A549 (cell line): ENCODE results near the gene WIPF3. TPM values are rescaled to one million over a fixed set of nuclear protein-coding genes. Genes with fewer than 3 reads are reported as not detected.
A peak's percentile ranks its signal among the peaks of the same experiment; 100 is the strongest.

ENCODE experiments used
- ATAC-seq, 2 experiments: fragments of 200-7000 bp in 1 of 2; fragments of >200 bp in 1 of 2; cut with Nextera tagmentation in 1 of 2; cut with Tn5 transposase in 1 of 2; 3 replicates each; pipeline versions ENCODE4 v1.8.0 to v1.9.1; 2018 to 2020; ENCODE audit warnings: mild to moderate bottlenecking in 1 of 2, moderate library complexity in 1 of 2
- CTCF ChIA-PET: fragments of 300-600 bp; sonication (Branson Sonifier 250); formaldehyde crosslinking; extraction: SDS; loops from one replicate; lab custom pipeline; 2021; ENCODE audit warnings: antibody characterized with exemption, inconsistent platforms; lab: Yijun Ruan, JAX
- POLR2A ChIA-PET: fragments of 350-600 bp; formaldehyde crosslinking; extraction: SDS; loops from one replicate; lab custom pipeline; 2021; ENCODE audit warnings: antibody characterized with exemption, inconsistent platforms; lab: Yijun Ruan, JAX
- DNase-seq, 2 experiments: peaks; one replicate each; pipeline versions ENCODE4 v3.0.0 to v3.0.0-alpha.2; 2011 to 2016; ENCODE audit warnings: low read depth in 1 of 2, low spot score in 1 of 2
- FAIRE-seq: peaks from 2 replicates; lab custom pipeline; 2011; peaks lifted over from hg19 to GRCh38; lab: Jason Lieb, UNC
- H3K27ac ChIP-seq, 2 experiments: fragments of >200 bp; sonication (Bioruptor Twin); formaldehyde crosslinking; 3 replicates each; pipeline ENCODE4 v1.5.1; 2016 to 2017
- H3K4me1 ChIP-seq: fragments of >200 bp; sonication (Bioruptor Twin); formaldehyde crosslinking; 3 replicates; pipeline ENCODE4 v1.6.1; 2016
- H3K4me2 ChIP-seq: fragments of >200 bp; sonication (Bioruptor Twin); formaldehyde crosslinking; 3 replicates; pipeline ENCODE4 v1.6.1; 2016
- H3K4me3 ChIP-seq: fragments of >200 bp; sonication (Bioruptor Twin); formaldehyde crosslinking; 3 replicates; pipeline ENCODE4 v1.5.1; 2016
- H3K9me3 ChIP-seq: fragments of >200 bp; sonication (Bioruptor Twin); formaldehyde crosslinking; 3 replicates; pipeline ENCODE4 v1.6.1; 2016
- BCL3 ChIP-seq: fragments of >200 bp; sonication (Bioruptor Twin); formaldehyde crosslinking; IDR thresholded peaks from 3 replicates; pipeline ENCODE4 v1.6.1; 2016
- CBX8 ChIP-seq: fragments of 200-600 bp; sonication (generic); IDR thresholded peaks from 2 replicates; pipeline ENCODE4 v1.6.1; 2016
- CTCF ChIP-seq: fragments of >200 bp; sonication (Bioruptor Twin); formaldehyde crosslinking; IDR thresholded peaks from 3 replicates; pipeline ENCODE4 v1.5.1; 2016
- ELK1 ChIP-seq: fragments of 150-350 bp; IDR thresholded peaks from 2 replicates; pipeline ENCODE4 v1.6.1; 2014; ENCODE audit warnings: low read depth, mild to moderate bottlenecking, low read length
- FOSB ChIP-seq: fragments of 250-450 bp; sonication (Bioruptor Pico); IDR thresholded peaks from 2 replicates; pipeline ENCODE4 v1.5.0; 2020; ENCODE audit warnings: mild to moderate bottlenecking, moderate library complexity
- GATA3 ChIP-seq: IDR thresholded peaks from 2 replicates; pipeline ENCODE4 v1.6.1; 2012; ENCODE audit warnings: borderline replicate concordance
- HEYL ChIP-seq: fragments of 250-450 bp; sonication (Bioruptor Pico); IDR thresholded peaks from 2 replicates; pipeline ENCODE4 v1.8.0; 2021; ENCODE audit warnings: mild to moderate bottlenecking, moderate library complexity
- JUN ChIP-seq, 2 experiments: fragments of >200 bp; sonication (Bioruptor Twin); formaldehyde crosslinking; IDR thresholded peaks; 2 replicates in 1 of 2; 3 replicates in 1 of 2; pipeline ENCODE4 v1.6.1; 2016 to 2017
- KDM5A ChIP-seq: fragments of 200-600 bp; sonication (generic); IDR thresholded peaks from 2 replicates; pipeline ENCODE4 v1.6.1; 2016; ENCODE audit warnings: antibody characterized with exemption, mild to moderate bottlenecking
- MAFK ChIP-seq: fragments of 450-650 bp; IDR thresholded peaks from 2 replicates; pipeline ENCODE4 v1.6.1; 2014; ENCODE audit not compliant: partially characterized antibody
- MAX ChIP-seq: IDR thresholded peaks from 2 replicates; pipeline ENCODE4 v1.6.1; 2012
- POLR2A ChIP-seq: IDR thresholded peaks from 2 replicates; pipeline ENCODE4 v1.6.1; 2012; ENCODE audit warnings: mild to moderate bottlenecking, low read length
- RARB ChIP-seq: fragments of 250-450 bp; sonication (Bioruptor Pico); IDR thresholded peaks from 2 replicates; pipeline ENCODE4 v1.8.0; 2021; ENCODE audit warnings: mild to moderate bottlenecking, moderate library complexity
- REST ChIP-seq: fragments of 200-600 bp; sonication (generic); IDR thresholded peaks from 2 replicates; pipeline ENCODE4 v1.6.1; 2016; ENCODE audit warnings: antibody characterized with exemption, mild to moderate bottlenecking, moderate library complexity
- ZFP36 ChIP-seq: fragments of 450-650 bp; IDR thresholded peaks from 2 replicates; pipeline ENCODE4 v1.6.1; 2014; ENCODE audit warnings: borderline replicate concordance; ENCODE audit not compliant: partially characterized antibody
- ZNF302 ChIP-seq: fragments of 250-450 bp; sonication (Bioruptor Pico); IDR thresholded peaks from 2 replicates; pipeline ENCODE4 v1.9.0; 2021; ENCODE audit warnings: inconsistent platforms, mild to moderate bottlenecking, moderate library complexity
- WGBS: methylation state at CpG from one replicate; pipeline ENCODE4 v1.1.6; 2017; ENCODE audit errors: missing lambda C conversion rate; 5-methylcytosine and 5-hydroxymethylcytosine counted together
- polyA plus RNA-seq, 4 experiments: library from polyadenylated mRNA; depleted of rRNA in 3 of 4; stranded (reverse); fragments of >200 nt; fragmentation: RNase III in 1 of 4; extraction: RNeasy Plus Mini Kit Qiagen cat#74134 plus additional on column Dnase treatment in 1 of 4; gene quantifications; 2 replicates in 3 of 4; 3 replicates in 1 of 4; pipeline ENCODE4 v1.2.3, GENCODE V29; 2011 to 2017
- TF ChIP-seq, protein P1 (sequence below): fragments of >200 bp; sonication (Bioruptor Twin); formaldehyde crosslinking; IDR thresholded peaks from 2 replicates; pipeline ENCODE4 v1.6.1; 2016

Gene WIPF3
- polyA plus RNA-seq, 2 of the 4 experiments (the other 2 are of a cell fraction), result 0.10 to 0.30 TPM

- CTCF ChIA-PET, result interaction anchor here (0.7 to 1.6 kb wide), 6 partner anchors 9 to 325 kb away, joined by 3 to 7 read pairs (median 6); no protein-coding TSS in a partner anchor
- Histone ChIP-seq H3K27ac (no peak overlapping the region; a peak in 1 of 6 replicates), H3K4me2 (peak overlapping the region; percentile 97), H3K9me3 (no peaks in the 10 kb centered on the region), H3K4me3 (peak overlapping the region; percentile 59), H3K4me1 (peaks cover 4% of the 10 kb centered on the region; the same call in 1 of the 3 replicates)
- FAIRE-seq, result no peak
- POLR2A ChIA-PET, result no interaction called here
- no peak for DNase-seq
- ATAC-seq, result no peak
- 81% methylated on average over 12 of the region's 12 CpGs for WGBS
- TF ChIP-seq GATA3 (no peak), ZNF302 (no peak), CBX8 (no peak), BCL3 (no peak), FOSB (no peak), POLR2A (no peak), ELK1 (no peak), MAFK (no peak), RARB (CRISPR knock-in tag) (no peak), HEYL (CRISPR knock-in tag) (no peak), KDM5A (no peak)
- TF ChIP-seq, protein P1, sequence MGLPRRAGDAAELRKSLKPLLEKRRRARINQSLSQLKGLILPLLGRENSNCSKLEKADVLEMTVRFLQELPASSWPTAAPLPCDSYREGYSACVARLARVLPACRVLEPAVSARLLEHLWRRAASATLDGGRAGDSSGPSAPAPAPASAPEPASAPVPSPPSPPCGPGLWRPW, result no peak
These were observed 461 bp upstream of the WIPF3 start for GRCh38 chr7:29805886-29806207.

DNA sequence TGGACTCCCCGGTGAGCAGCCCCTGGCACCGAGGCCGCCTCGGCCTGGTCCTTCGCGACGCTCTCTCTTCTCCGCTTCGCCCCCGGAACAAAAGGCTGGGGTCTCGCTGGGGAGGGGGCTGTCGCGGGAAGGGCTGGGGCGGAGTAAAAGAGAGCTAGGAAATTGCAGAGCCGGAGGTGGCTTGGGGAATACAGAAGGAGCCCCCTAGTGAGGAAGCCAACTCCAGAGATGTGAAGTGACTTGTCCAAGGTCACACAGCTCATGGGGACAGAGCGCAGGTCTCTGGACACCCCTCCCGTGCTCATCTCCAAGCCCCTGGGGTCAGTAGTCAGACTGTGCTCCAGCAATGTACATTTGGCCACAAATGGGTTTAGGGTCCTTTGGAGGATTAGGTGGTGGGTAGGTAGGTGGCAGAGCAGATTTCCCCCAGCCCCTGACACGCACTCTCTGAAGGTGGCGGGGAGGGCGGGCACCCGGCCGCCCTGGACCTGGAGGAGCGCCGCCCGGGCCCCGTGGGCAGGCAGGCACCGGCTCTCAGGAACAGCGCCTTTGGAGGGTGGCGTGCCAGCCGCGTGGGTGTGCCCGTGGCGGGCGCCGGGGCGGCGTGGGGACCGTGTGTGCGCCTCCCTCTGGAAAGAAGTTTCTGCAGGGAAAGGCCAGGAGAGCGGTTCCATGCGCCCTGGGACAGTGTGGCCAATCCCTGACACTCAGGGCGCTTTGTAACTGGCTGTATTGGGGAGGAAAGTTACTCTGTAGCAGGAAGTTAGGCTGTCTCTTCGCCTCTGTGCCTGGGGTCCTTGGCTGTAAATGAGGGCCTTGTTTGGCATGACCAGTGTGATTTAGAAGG lies 910 bp downstream of the WIPF3 start:
- Histone ChIP-seq H3K4me3 (peak overlapping the region; percentile 59), H3K4me1 (peaks cover 4% of the 10 kb centered on the region; the same call in 1 of the 3 replicates), H3K4me2 (peak overlapping the region; percentile 97), H3K9me3 (no peaks in the 10 kb centered on the region), H3K27ac (peak overlapping the region; percentile 21 to 79; a peak in 5 of 6 replicates)
- POLR2A ChIA-PET, result no interaction called here
- CTCF ChIA-PET, result interaction anchor here (1.2 to 1.6 kb wide), 4 partner anchors 8 to 324 kb away, joined by 3 to 7 read pairs (median 6); no protein-coding TSS in a partner anchor
- FAIRE-seq, result no peak
- WGBS, result 9% methylated on average over 28 of the region's 43 CpGs
- ATAC-seq, result peak; percentile 79 to 90
- peak; percentile 47 to 58 for DNase-seq
- peak; percentile 38; the same call in 2 of the 3 replicates for TF ChIP-seq CTCF
- no peak for TF ChIP-seq GATA3
- TF ChIP-seq ZFP36, result peak; percentile 13
- 0 out of 2 replicates have a peak, but pooled peaks have one; percentile 20 for TF ChIP-seq REST
- TF ChIP-seq JUN (IDR thresholded peaks at IDR 0.05), result 0 out of 5 replicates have a peak, but pooled peaks of 1 of the 2 experiments have one; percentile 25
- 0 out of 2 replicates have a peak, but pooled peaks have one; percentile 9 for TF ChIP-seq MAX
- TF ChIP-seq, all 56 proteins: peak for 5
